ENCODE measurements around the gene UBE3D.
A peak's percentile ranks its signal among the peaks of the same experiment; 100 is the strongest.
"Not testable (repeated sequence)": the region's sequence is repeated elsewhere in the genome, so short reads cannot be mapped to it uniquely, and the experiment has no call there.

UBE3D gene

DNA sequence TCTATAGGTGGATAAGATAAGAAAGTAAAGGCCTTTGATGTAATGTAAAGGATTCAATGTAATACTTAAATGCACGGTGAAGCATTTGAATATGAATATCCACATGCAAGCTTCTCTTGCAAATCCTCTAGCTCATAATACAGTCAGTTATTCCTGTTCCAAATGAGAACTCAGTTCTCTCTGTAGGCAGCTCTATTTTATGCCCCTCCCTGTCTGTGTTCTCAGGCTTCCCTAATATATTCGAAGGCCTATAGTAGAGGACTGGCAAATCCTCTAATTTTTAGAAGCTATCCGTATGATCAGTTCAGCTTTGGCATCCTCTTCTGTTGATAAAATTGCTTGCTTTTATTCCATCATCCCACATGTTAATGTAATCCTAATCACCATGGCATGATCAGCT lies 200.2 kb downstream of the UBE3D start:
- no peak for TF ChIP-seq GLIS3 (CRISPR knock-in tag; IDR thresholded peaks at IDR 0.05)
- no peak for TF ChIP-seq SNAI2 (CRISPR knock-in tag; IDR thresholded peaks at IDR 0.05)
- no peak for TF ChIP-seq ARNTL (CRISPR knock-in tag; IDR thresholded peaks at IDR 0.05; ENCODE audit: borderline replicate concordance, low read depth)
- no peak for TF ChIP-seq ZFP3 (CRISPR knock-in tag; IDR thresholded peaks at IDR 0.05)
- no peak for TF ChIP-seq TCF4 (CRISPR knock-in tag; IDR thresholded peaks at IDR 0.05; ENCODE audit: borderline replicate concordance)
- no peak for TF ChIP-seq ZNF70 (CRISPR knock-in tag; IDR thresholded peaks at IDR 0.05)
- no peak for TF ChIP-seq ZFP30 (CRISPR knock-in tag; IDR thresholded peaks at IDR 0.05)
- TF ChIP-seq TOX (CRISPR knock-in tag; IDR thresholded peaks at IDR 0.05; ENCODE audit: borderline replicate concordance) = no peak
- TF ChIP-seq PATZ1 (CRISPR knock-in tag; IDR thresholded peaks at IDR 0.05; ENCODE audit: borderline replicate concordance) = no peak
- TF ChIP-seq RARB (CRISPR knock-in tag; IDR thresholded peaks at IDR 0.05) = no peak
- TF ChIP-seq ESRRG (CRISPR knock-in tag; IDR thresholded peaks at IDR 0.05) = no peak
- no peak for TF ChIP-seq CREB5 (CRISPR knock-in tag; IDR thresholded peaks at IDR 0.05; ENCODE audit: low read depth)
- TF ChIP-seq CSDC2 (CRISPR knock-in tag; IDR thresholded peaks at IDR 0.05) = no peak
- TF ChIP-seq BACH2 (CRISPR knock-in tag; IDR thresholded peaks at IDR 0.05; ENCODE audit: borderline replicate concordance) = no peak
- no peak for TF ChIP-seq TSHZ2 (CRISPR knock-in tag; IDR thresholded peaks at IDR 0.05)
- TF ChIP-seq CSRNP3 (CRISPR knock-in tag; IDR thresholded peaks at IDR 0.05) = no peak
- no peak for ATAC-seq

DNA sequence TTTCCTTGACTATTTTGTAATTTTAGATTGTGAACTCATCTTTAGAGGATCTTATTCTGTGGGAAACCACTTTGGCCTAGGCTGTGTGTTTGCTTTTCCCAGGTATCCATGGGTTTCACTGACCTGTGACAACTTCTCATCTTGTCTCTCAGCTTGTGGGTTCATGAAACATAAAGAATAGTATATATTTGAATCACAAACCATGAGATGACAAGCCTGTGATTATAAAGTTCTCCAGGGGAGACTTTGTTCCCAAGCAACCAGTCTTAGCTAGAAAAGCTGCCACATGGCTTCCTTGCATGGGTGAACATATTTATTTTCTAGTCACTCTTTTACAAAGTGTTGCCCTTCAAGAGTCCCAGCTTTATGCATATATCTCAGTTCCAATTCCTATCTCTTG lies 201.9 kb downstream of the UBE3D start:
- no peak for ATAC-seq
- no peak for TF ChIP-seq ZC3H10 (CRISPR knock-in tag; IDR thresholded peaks at IDR 0.05)

- no peak for TF ChIP-seq ZFP3 (CRISPR knock-in tag; IDR thresholded peaks at IDR 0.05)
- TF ChIP-seq ISL1 (CRISPR knock-in tag; IDR thresholded peaks at IDR 0.05) = peak; percentile 62
- peak; percentile 61; the same call in 2 of the 3 replicates for ATAC-seq
These were observed 203.1 kb downstream of the UBE3D start for GRCh38 chr6:82862543-82862942.

- ATAC-seq = no peak
- TF ChIP-seq CREB5 (CRISPR knock-in tag; IDR thresholded peaks at IDR 0.05; ENCODE audit: low read depth) (no peak), ARNTL (CRISPR knock-in tag; IDR thresholded peaks at IDR 0.05; ENCODE audit: borderline replicate concordance, low read depth) (no peak), PATZ1 (CRISPR knock-in tag; IDR thresholded peaks at IDR 0.05; ENCODE audit: borderline replicate concordance) (no peak), TOX (CRISPR knock-in tag; IDR thresholded peaks at IDR 0.05; ENCODE audit: borderline replicate concordance) (no peak), POU6F1 (CRISPR knock-in tag; IDR thresholded peaks at IDR 0.05; ENCODE audit: borderline replicate concordance, low read depth) (no peak), ZFP3 (CRISPR knock-in tag; IDR thresholded peaks at IDR 0.05) (no peak)
These were observed 204.5 kb downstream of the UBE3D start for GRCh38 chr6:82861121-82861520.

GRCh38 chr6:82856077-82856476 lies 209.6 kb downstream of the UBE3D start:
- not testable (repeated sequence) for ATAC-seq

- not testable (repeated sequence) for ATAC-seq
These were observed 212.7 kb downstream of the UBE3D start for GRCh38 chr6:82852904-82853303.

All from SK-N-SH treated with all-trans-retinoic acid at 6 μM for 48 hours (cell line).